ENCODE results near the gene TAAR5.
"Not testable (repeated sequence)": the region's sequence is repeated elsewhere in the genome, so short reads cannot be mapped to it uniquely, and the experiment has no call there.

The TAAR5 gene, protein sequence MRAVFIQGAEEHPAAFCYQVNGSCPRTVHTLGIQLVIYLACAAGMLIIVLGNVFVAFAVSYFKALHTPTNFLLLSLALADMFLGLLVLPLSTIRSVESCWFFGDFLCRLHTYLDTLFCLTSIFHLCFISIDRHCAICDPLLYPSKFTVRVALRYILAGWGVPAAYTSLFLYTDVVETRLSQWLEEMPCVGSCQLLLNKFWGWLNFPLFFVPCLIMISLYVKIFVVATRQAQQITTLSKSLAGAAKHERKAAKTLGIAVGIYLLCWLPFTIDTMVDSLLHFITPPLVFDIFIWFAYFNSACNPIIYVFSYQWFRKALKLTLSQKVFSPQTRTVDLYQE

DNA sequence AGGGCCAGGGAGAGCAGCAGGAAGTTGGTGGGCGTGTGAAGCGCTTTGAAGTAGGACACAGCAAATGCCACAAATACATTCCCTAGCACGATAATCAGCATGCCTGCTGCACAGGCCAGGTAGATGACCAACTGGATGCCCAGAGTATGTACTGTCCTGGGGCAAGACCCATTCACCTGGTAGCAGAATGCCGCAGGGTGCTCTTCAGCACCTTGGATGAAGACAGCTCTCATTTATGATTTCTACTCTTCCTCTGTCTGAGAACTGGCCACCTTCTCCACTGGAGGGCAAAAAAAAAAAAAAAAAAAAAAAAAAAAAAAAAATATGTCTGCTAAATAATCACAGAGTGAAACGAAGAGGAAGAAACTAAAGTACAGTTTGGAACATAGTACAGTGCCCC lies at the start of gene TAAR5:
Gene TAAR5, minus strand, starts transcription at position 288 of the 400 bp plus-strand sequence. Its CDS starts 55 bp downstream, at position 233.
- no peak for DNase-seq (ENCODE audit: low read depth in 2 of 2)

DNA sequence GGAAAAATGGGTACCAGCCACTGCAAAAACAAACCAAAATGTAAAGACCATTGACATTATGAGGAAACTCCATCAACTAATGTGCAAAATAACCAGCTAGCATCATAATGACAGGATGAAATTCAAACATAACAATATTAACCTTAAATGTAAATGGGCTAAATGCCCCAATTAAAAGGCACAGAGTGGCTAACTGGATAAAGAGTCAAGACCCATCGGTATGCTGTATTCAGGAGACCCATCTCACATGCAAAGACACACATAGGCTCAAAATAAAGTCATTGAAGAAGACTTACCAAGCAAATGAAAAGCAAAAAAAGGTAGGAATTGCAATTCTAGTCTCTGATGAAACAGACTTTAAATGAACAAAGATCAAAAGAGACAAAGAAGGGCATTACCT lies 47.6 kb upstream of the TAAR5 start:
- DNase-seq (ENCODE audit: low read depth in 2 of 2) = not testable (repeated sequence)

DNA sequence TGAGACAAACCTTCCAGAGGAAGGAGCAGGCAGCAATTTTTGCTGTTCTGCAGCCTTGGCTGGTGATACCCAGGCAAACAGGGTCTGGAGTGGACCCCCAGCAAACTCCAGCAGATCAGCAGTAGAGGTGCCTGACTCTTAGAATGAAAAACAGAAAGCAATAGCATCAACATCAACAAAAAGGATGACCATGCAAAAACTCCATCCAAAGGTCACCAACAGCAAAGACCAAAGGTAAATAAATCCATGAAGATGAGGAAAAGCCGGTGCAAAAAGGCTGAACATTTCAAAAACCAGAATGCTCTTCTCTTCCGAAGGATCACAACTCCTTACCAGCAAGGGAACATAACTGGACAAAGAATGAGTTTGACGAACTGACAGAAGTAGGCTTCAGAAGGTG lies 46.4 kb upstream of the TAAR5 start:
- DNase-seq (ENCODE audit: low read depth in 2 of 2) = not testable (repeated sequence)

DNA sequence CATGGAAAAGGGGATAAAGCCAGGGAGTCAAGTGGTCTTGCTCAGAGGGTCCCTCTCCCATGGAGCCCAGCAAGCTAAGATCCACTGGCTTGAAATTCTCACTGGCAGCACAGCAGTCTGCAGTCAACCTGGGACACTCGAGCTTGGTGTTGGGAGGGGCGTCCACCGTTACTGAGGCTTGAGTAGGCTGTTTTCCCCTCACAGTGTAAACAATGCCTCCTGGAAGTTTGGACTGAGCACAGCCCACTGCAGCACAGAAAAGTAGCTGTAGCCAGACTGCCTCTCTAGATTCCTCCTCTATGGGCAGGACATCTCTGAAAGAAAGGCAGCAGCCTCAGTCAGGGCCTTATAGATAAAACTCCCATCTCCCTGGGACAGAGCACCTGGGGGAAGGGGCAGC lies 45.7 kb upstream of the TAAR5 start:
- not testable (repeated sequence) for DNase-seq (ENCODE audit: low read depth in 2 of 2)

DNA sequence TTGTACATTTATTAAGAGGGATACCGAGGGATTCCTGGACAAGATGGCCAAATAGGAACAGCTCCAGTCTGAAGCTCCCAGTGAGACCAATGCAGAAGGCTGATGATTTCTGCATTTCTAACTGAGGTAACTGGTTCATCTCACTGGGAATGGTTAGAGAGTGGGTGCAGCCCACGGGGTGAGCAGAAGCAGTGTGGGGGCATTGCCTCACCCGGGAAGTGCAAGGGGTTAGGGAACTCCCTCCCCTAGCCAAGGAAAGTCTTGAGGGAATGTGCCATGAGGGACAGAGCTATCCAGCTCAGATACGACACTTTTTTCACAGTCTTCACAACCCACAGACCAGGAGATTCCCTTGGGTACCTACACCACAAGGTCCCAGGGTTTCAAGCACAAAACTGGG lies 45.3 kb upstream of the TAAR5 start:
- no peak for DNase-seq (ENCODE audit: low read depth in 2 of 2)

DNA sequence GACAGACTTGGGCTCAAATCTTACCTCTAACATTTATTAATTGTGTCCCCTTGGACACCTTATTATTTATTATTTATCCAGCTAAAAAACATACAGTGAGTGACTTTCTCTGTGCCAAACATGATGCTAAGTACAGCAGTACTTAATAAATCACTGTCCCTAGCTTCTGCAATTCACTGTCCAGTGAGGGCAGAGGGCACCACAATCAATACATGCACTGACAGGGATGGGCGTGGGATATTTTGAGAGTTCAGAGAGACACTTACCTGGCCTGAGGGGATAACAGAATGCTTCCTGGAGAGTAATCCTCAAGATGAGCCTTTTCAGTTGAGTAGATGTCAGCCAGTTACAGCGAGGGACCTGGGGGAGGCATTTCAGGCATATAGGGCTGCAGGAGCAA lies 43.8 kb upstream of the TAAR5 start:
- DNase-seq (ENCODE audit: low read depth in 2 of 2) = no peak

DNA sequence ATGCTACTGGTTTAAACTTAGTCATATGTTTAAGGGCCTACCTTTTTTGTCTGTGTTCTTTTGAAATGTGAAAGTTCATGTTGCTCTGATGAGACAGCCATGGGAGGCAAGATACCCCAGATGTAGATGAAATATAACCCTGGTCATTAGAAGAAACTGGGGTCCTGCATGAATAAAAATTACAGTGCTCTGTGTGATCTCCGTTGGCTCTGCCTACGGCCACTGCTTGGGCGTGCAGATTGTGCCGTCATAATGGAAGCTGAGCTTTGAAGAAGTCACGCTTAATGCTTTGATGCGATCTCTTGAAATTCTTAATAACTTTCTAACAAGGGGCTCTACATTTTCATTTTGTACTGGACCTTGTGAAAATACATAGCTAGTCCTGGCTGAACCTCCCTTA lies 34.6 kb upstream of the TAAR5 start, which contains the start of gene TAAR2:
Gene TAAR2, minus strand, starts transcription at position 101 of the 400 bp plus-strand sequence. Its CDS starts 0 bp downstream, at position 101.
- no peak for DNase-seq (ENCODE audit: low read depth in 2 of 2)

DNA sequence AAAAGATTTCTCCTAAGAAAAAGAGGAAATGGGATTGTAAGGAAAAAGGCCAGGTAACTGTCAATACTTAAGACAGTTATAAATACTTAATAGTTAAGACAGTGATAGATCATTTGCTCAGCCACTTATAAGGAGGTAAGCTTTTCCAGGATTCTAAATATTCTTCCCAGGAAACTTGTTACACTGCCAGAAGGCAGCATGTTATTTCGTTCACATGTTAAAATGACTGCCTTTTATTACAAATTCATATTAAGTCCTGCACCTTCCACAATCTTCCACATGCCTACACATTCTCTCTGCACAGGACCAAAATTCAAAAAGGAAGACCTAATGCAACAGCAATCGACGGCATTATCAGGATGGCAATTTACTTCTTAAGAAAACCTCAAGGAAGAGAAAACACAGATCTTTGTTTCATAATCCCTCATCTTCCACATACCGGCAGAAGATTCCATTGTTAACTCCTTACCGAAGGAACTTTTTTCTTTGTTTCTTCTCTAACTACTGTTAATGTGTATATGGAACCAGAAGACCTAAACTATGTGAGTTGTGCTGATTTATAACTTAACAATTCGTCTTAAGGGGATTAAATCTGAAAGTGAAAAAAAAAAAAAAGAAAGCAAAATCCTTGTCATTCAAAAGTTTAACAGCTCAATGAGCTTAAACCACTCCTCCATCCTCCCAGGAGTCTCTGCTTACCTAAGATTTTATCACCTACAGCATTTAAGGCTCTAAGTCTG lies 33.7 kb upstream of the TAAR5 start:
- no peak for DNase-seq (ENCODE audit: low read depth in 2 of 2)

DNA sequence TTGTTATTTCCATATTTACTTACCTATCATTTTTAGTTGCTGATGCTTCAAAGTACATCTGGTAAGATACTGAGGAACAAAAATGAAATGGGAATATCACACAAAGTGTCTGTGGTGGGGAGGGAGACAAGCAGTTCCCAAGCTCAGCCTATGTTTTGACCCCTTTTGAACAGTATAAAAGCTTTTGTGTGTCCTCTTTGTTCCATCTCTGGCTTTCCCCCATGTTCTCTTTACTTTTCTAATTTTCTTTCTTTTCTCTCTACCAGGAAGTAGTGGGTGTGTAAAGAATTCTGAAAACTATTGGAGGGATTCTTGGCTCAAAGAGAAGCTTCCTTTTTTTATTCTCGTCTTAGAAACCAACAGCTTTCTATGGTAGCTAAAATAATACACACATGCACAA lies 27.1 kb upstream of the TAAR5 start:
- no peak for DNase-seq (ENCODE audit: low read depth in 2 of 2)

DNA sequence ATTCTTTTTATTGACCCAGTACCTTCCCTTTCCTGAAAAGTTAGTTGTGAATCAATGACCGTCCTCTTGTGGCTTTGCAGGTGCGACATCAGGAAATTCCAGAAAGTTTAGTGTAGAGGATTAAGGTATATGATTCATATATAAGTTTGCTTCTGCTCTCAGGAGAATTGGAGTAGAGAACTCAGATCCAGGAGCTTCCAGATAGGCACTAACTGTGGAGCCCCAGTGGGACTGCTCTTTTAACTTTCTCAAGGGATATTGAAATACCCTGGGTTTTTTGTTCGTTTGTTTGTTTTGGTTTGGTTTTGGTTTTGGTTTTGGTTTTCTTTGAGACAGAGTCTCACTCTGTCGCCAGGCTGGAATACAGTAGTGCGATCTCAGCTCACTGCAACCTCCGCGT lies 25.0 kb upstream of the TAAR5 start:
- no peak for DNase-seq (ENCODE audit: low read depth in 2 of 2)

DNA sequence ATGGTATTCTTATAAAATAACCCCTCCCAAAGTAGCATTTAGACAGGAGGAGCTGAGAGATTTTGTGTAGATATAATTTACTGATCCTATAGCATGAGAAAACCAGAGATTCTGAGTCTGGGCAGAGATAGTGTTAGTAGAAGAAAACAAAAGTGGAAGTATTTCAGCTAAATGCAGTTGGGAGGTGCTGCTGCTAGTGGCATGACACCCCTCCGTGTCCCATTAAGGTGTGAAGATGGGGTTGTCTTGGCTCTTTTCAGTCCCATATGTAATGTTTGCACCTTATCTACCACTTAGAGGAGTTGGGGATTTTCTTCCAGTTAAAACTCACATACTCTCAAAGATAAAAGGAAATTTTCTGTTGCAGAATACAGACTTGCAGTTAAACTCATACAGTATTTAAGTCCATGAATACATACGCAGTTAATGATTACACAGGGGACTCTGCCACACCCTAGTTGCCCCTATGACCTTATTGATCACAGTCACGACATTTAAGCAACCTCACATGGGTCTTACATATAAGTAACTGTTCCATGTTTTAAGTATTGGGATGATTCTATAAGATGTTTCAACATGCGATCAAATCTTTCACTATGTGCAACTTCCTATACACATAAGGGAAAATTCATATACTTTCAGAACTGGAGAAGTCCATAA lies 23.0 kb upstream of the TAAR5 start:
- DNase-seq (ENCODE audit: low read depth in 2 of 2) = no peak

DNA sequence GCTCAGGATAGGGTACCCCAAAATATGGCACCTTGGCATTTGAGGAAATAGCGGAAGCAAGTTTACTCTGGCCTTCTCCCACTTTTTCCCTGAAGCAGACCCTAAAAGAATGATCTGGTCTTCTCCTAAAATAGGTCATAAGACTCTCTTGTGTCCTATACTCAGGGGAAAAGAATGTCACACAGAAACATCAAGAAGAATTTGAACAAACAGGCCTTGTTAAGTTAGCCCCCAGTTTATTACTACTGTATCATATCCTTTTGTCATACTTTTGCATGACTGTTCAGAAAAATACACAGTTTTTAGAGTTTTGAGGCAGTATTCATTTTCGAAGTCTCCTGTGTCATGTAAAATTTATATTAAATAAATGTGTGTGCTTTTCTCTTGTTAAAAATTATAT lies 22.1 kb upstream of the TAAR5 start:
- DNase-seq (ENCODE audit: low read depth in 2 of 2) = no peak

DNA sequence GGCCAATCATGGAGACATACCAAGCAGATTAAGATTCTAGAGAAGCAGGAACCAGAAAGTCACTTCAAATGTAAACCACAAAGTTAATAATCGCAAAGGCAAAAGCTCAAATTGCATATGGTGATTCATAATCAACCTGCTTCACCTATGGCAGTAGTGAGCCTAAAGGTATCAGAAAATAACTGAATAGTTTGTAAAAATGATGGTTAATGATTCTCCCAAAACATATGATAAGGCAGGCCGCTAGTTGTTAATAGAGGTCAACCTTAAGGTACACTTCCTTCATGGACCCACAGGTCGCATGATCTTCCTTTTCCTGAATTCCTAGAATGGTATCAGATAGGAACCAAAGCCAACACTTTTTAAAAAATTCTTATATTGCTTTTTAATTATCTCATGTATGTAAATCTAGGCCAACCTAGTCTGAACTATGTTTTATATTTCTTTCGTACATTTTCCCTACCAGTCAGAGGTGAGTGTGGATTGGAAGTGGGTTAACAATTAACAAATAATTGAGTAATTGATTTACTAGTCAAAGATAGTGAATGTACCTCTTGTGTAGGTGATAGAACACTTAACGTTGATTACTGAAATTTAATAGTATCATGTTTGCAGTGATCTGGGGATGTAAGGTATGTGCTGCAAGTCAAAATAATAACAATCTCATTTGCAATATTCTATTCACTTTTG lies 18.1 kb upstream of the TAAR5 start:
- no peak for DNase-seq (ENCODE audit: low read depth in 2 of 2)

DNA sequence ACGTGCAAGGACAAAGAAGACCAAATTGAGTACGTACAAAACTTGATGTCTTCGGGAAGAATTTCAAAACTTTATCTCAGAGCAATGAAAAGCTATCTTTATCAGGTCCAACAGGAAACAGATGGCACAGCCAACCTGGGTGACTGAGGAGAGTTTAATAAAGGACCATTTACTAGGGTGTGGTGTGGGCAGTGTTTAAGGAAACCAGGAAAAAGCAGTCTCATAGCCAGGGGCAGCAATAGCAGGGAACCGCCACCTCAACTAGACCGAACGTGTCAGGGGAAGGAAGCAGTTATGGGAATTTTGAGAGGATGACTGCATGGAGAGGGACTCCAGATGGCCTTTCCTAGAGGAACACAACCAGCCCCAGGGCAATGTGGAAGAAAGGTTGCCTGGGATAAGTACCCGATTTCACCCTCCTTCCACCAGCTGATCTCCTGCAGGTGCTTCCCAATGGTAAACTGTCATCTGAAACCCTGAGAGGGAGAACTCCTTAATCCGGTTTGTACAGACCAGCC lies 15.2 kb upstream of the TAAR5 start:
- no peak for DNase-seq (ENCODE audit: low read depth in 2 of 2)

DNA sequence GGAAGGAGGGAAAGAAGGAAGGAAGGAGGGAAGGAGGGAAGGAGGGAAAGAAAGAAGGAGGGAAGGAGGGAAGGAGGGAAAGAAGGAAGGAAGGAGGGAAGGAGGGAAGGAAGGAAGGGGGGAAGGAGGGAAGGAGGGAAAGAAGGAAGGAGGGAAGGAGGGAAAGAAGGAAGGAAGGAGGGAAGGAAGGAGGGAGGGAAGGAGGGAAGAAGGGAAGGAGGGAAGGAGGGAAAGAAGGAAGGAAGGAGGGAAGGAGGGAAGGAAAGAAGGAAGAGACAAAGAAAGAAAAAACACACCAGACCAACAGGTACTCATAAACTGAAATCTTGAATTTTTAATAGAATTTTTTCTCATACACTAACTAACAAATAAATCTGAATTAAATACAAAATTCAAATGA lies 11.4 kb upstream of the TAAR5 start:
- DNase-seq (ENCODE audit: low read depth in 2 of 2) = not testable (repeated sequence)

DNA sequence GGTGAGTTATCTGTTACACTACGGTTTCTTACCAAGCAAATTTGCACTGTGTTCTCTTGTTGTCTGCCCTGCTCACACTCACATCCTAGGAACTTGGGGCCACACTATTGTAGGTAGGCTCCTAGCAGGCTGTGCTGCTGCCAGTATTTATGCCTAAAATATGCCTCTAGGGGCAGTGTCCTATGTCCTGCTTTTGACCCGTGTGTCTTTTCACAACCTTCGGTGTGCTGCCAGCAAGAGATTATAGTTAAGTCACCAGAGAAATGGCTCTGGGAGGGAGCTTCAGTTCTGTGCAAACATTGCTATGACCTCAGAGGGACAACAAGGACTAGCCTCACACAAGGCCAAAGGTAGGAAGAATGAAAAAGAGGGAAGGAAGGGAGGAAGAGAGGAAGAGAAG lies 8.9 kb upstream of the TAAR5 start:
- no peak for DNase-seq (ENCODE audit: low read depth in 2 of 2)

DNA sequence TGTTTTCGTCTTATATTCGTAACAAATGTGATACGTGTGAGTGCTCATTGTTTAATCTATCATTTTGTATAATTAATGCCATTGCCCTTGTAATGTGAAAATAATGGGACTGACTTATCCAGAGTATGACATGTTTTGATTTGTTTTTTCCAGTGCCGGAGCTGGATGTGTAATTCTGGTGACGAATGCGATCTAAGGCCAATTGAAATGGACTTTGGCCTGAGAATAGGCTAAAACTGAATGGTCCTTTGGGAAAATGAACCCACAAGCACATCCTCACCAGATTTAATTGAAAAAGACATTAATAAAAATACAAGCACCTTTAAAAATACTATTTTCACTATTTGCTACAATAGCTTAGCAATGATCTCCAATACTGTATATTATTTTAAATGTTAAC lies 6.7 kb upstream of the TAAR5 start:
- DNase-seq (ENCODE audit: low read depth in 2 of 2) = no peak

DNA sequence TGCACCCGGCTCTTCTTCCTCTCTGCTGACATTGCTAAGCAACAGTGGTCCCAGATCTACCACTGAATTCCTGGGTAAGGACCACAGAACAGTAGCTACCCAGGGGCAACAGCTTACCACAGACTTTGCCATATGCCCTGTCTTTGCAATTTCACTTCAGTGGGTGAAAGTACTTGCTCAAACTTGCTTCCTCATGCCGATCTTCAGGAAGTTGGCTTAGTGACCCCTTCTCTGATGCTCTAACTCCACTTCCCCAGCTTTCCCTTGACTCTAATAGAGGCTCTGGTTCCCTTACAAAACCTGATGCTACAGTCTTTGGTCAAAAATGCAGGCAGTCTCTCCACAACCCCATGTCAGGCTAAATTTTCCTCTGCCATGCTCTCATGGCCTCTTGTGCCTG lies 3.3 kb upstream of the TAAR5 start:
- no peak for DNase-seq (ENCODE audit: low read depth in 2 of 2)

DNA sequence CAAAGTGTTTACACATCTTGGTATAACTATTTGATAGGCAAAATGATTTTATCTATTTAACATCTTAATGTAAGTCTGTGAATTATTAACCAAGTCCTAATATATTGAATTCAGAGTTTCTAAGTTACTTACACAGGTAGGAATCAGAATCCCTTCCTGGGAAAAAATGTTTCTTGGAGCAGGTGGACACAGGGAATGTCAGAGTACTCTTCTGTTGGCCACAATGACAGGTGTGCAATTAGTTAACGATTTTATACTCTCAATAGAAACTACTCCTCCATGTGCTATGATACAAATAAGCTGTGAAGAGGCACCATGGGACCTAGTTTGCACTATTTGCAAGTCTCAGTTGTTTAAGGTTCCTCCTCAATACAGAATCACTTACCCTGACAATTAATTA lies 821 bp upstream of the TAAR5 start:
- DNase-seq (ENCODE audit: low read depth in 2 of 2) = no peak

DNA sequence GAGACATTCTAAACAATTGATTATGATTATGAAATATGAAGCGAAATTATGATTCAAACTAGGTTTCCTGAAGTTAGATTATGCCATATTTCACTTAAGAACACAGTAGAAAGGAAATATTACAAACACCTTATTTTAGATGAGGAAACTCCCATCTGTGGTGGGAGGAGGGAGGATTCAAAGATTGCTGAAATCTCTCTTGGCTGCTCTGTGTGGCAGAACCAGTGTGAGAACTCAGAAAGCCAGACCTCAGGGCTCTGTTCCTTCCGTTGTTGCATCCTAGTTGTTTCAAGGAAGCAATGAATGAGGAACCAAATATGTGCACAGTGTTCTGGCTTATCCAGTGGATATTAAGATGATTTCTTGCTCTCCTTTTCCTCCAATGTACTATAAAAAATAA lies 2.1 kb downstream of the TAAR5 start:
- DNase-seq (ENCODE audit: low read depth in 2 of 2) = no peak

DNA sequence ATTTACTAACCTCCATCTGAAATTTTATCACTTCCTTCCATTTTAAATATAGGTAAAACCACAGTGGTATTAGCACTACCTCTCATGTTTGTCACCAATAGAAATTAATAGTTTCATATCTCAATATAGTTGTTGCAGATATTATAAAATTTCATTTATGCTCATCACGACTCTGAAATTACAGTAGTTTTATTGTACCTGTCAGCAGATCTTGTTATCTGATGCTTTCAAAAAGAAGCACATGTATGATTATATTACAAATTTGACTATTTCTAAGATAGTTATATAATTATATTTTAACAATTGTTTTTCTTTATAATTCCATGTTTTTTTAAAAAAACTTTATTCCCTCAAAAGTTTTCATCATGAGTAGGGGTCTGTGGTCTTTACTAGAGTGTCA lies 4.8 kb downstream of the TAAR5 start:
- no peak for DNase-seq (ENCODE audit: low read depth in 2 of 2)

DNA sequence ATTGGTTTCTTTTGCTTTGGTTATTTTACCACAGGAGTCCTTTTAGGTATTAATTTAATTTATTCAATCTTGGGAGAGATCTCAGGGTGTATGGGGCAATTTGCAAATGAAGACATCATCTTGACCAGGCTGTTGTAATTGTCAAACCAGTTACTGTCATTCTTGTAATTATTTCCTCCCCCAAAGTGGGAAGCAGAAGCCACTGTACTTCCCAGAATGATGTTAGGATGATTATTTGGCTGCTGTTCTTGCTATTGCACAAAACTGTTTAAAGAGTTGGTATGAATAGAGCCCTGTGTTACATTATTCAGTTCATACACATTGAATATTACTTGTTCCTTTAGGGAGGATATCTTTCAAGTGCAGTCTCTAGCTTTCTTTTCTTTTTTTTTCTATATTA lies 17.8 kb downstream of the TAAR5 start:
- DNase-seq (ENCODE audit: low read depth in 2 of 2) = no peak

All from activated CD4-positive, alpha-beta T cell treated with anti-CD3 and anti-CD28 coated beads for 24 hours (primary cell).